Kidney (tissue), 14 donors: ENCODE results near the gene TBCK. TPM values are rescaled to one million over a fixed set of nuclear protein-coding genes. Genes with fewer than 3 reads are reported as not detected.

Experiments used
- DNase-seq, 5 donors: peaks; one replicate each; pipeline ENCODE4 v3.0.0-alpha.2; 2013 to 2020
- FAIRE-seq: peaks from 2 replicates; lab custom pipeline; 2012; peaks lifted over from hg19 to GRCh38; lab: Jason Lieb, UNC
- H3K27ac ChIP-seq, 2 donors: one replicate each; pipeline ENCODE4 v1.7.0; 2013; ENCODE audit warnings: low read depth in 2 of 2, low read length in 2 of 2, inconsistent platforms in 1 of 2
- H3K27me3 ChIP-seq: one replicate; pipeline ENCODE4 v1.7.1; 2013; ENCODE audit warnings: low read length, inconsistent platforms; ENCODE audit not compliant: control insufficient read depth, insufficient read depth
- H3K36me3 ChIP-seq, 3 donors: one replicate each; pipeline versions ENCODE4 v1.7.0 to v1.7.1; 2013; ENCODE audit warnings: low read length in 3 of 3, control low read depth in 1 of 3, inconsistent platforms in 1 of 3; ENCODE audit not compliant: insufficient read depth in 3 of 3, control insufficient read depth in 2 of 3
- H3K4me1 ChIP-seq, 3 donors: one replicate each; pipeline versions ENCODE4 v1.7.0 to v1.7.1; 2013; ENCODE audit warnings: low read length in 3 of 3, inconsistent platforms in 1 of 3, low read depth in 1 of 3; ENCODE audit not compliant: control insufficient read depth in 2 of 3, insufficient read depth in 2 of 3
- H3K4me3 ChIP-seq, 3 donors: one replicate each; pipeline versions ENCODE4 v1.7.0 to v1.8.1; 2013; ENCODE audit warnings: low read length in 3 of 3, control low read depth in 1 of 3, inconsistent platforms in 1 of 3
- H3K9ac ChIP-seq, 3 donors: one replicate each; pipeline versions ENCODE4 v1.7.0 to v1.7.1; 2013; ENCODE audit warnings: low read length in 3 of 3, control low read depth in 1 of 3, inconsistent platforms in 1 of 3
- H3K9me3 ChIP-seq, 3 donors: one replicate each; pipeline versions ENCODE4 v1.7.0 to v1.7.1; 2013; ENCODE audit warnings: low read length in 3 of 3, control low read depth in 1 of 3, inconsistent platforms in 1 of 3; ENCODE audit not compliant: control insufficient read depth in 2 of 3, insufficient read depth in 1 of 3
- CTCF ChIP-seq: IDR thresholded peaks from 3 replicates; pipeline ENCODE4 v1.5.1; 2012; ENCODE audit warnings: mild to moderate bottlenecking, moderate library complexity, borderline replicate concordance; ENCODE audit not compliant: insufficient read depth; ENCODE audit errors: extremely low read depth
- intact Hi-C: fragments of 100-400 bp; cut with DNase I; formaldehyde crosslinking; loops from one replicate; pipeline ENCODE4 v1.11.1; 2022
- polyA plus RNA-seq: library from polyadenylated mRNA; stranded (reverse); fragments of 350-450 nt; fragmentation: Illumina TruSeq; extraction: RNeasy Lipid Tissue Mini Kit (QIAGEN cat#74804); gene quantifications from one replicate; pipeline ENCODE4 v1.2.3, GENCODE V29; 2014; ENCODE audit warnings: low read depth, low replicate concordance; ENCODE audit not compliant: insufficient read depth
- total RNA-seq: library from RNA; stranded (reverse); fragmentation: NEBNext Ultra II Directional; extraction: Animal tissue kit (Norgen Biotek cat#: 25700); gene quantifications from one replicate; pipeline ENCODE4 v1.2.1, GENCODE V29; 2021
- donor health status: control.
- donor health status: control.
- donor health status: control.
- donor health status: control.
- donor health status: control.
- donor health status: DM: yes; HTN: yes; CAD: no.
- donor health status: Normal renal cell carcinoma (clear cell type).

Gene TBCK
- total and polyA plus RNA-seq, 2 donors from 2014 or later: 15.8 to 50.0 TPM

GRCh38 chr4:106080376-106080775 lies 235.6 kb downstream of the TBCK start:
- H3K36me3 ChIP-seq: no peaks in the 10 kb centered on the region

GRCh38 chr4:106079616-106080015 lies 236.4 kb downstream of the TBCK start:
- intact Hi-C loops: no loop called here
- Histone ChIP-seq H3K4me1 (no peaks in the 10 kb centered on the region), H3K4me3 (no peak overlapping the region), H3K27ac (no peak overlapping the region), H3K27me3 (no peaks in the 10 kb centered on the region), H3K9ac (no peak overlapping the region), H3K36me3 (no peaks in the 10 kb centered on the region), H3K9me3 (peaks cover 0 to 9% (median 0%) of the 10 kb centered on the region in 3 donors)
- DNase-seq (no peak), FAIRE-seq (no peak)
- no peak for TF ChIP-seq CTCF

More at GRCh38 chr4:106080376-106080775, 235.6 kb downstream of the TBCK start:
- intact Hi-C loops: no loop called here
- Histone ChIP-seq H3K27ac (no peak overlapping the region), H3K4me1 (no peaks in the 10 kb centered on the region), H3K9me3 (peaks cover 0 to 10% (median 0%) of the 10 kb centered on the region in 3 donors), H3K9ac (no peak overlapping the region), H3K27me3 (no peaks in the 10 kb centered on the region), H3K4me3 (no peak overlapping the region)
- FAIRE-seq: no peak
- TF ChIP-seq CTCF: no peak
- DNase-seq: no peak

- no peak for DNase-seq
- H3K27me3 ChIP-seq: no peaks in the 10 kb centered on the region
- FAIRE-seq: no peak
- no peak overlapping the region for H3K9ac ChIP-seq
- no peaks in the 10 kb centered on the region for H3K36me3 ChIP-seq
- intact Hi-C loops: no loop called here
- no peaks in the 10 kb centered on the region for H3K4me1 ChIP-seq
- H3K9me3 ChIP-seq: no peaks in the 10 kb centered on the region
- H3K4me3 ChIP-seq: no peak overlapping the region
- TF ChIP-seq CTCF: no peak
- H3K27ac ChIP-seq: no peak overlapping the region
Observed at GRCh38 chr4:106065018-106065417, 251.0 kb downstream of the TBCK start.

GRCh38 chr4:106063009-106063408 lies 253.0 kb downstream of the TBCK start:
- H3K9ac ChIP-seq: no peak overlapping the region
- FAIRE-seq: no peak
- intact Hi-C loops: no loop called here
- no peaks in the 10 kb centered on the region for H3K4me1 ChIP-seq
- H3K27me3 ChIP-seq: no peaks in the 10 kb centered on the region
- no peak for DNase-seq
- no peak overlapping the region for H3K27ac ChIP-seq
- H3K36me3 ChIP-seq: no peaks in the 10 kb centered on the region
- no peak for TF ChIP-seq CTCF
- no peaks in the 10 kb centered on the region for H3K9me3 ChIP-seq
- no peak overlapping the region for H3K4me3 ChIP-seq
